HG03139 (cell line): ENCODE results near the gene UBQLN1.

Source experiments
- ATAC-seq: cut with Tn5 transposase; IDR thresholded peaks from one replicate; pipeline ENCODE4 v1.9.1; 2021; ENCODE audit not compliant: unreplicated experiment

UBQLN1 gene

GRCh38 chr9:83691492-83691891 is 16.3 kb downstream of the UBQLN1 start:
- no peak for ATAC-seq

GRCh38 chr9:83688921-83689320 is 18.8 kb downstream of the UBQLN1 start:
- no peak for ATAC-seq

GRCh38 chr9:83681490-83681889 is 26.3 kb downstream of the UBQLN1 start:
- no peak for ATAC-seq

- no peak for ATAC-seq
Measured at GRCh38 chr9:83680233-83680632, 27.5 kb downstream of the UBQLN1 start.

- no peak for ATAC-seq
Measured at GRCh38 chr9:83677596-83677995, 30.2 kb downstream of the UBQLN1 start.

- no peak for ATAC-seq
Measured at GRCh38 chr9:83675466-83675865, 32.3 kb downstream of the UBQLN1 start.

GRCh38 chr9:83671451-83671850 is 36.3 kb downstream of the UBQLN1 start:
- ATAC-seq = no peak

GRCh38 chr9:83670381-83670780 is 37.4 kb downstream of the UBQLN1 start:
- ATAC-seq = no peak

- no peak for ATAC-seq
Measured at GRCh38 chr9:83669067-83669466, 38.7 kb downstream of the UBQLN1 start.

GRCh38 chr9:83665580-83666200 is 42.1 kb downstream of the UBQLN1 start:
- peak; percentile 86 for ATAC-seq

GRCh38 chr9:83662933-83663332 is 44.8 kb downstream of the UBQLN1 start:
- ATAC-seq = no peak

GRCh38 chr9:83656952-83657351 is 50.8 kb downstream of the UBQLN1 start:
- no peak for ATAC-seq

- peak; percentile 54 for ATAC-seq
Measured at GRCh38 chr9:83656032-83656680, 51.6 kb downstream of the UBQLN1 start.

- no peak for ATAC-seq
Measured at GRCh38 chr9:83655433-83655832, 52.3 kb downstream of the UBQLN1 start.

GRCh38 chr9:83652433-83652832 is 55.3 kb downstream of the UBQLN1 start:
- no peak for ATAC-seq

GRCh38 chr9:83651558-83651957 is 56.2 kb downstream of the UBQLN1 start:
- ATAC-seq = no peak

- ATAC-seq = no peak
Measured at GRCh38 chr9:83649515-83649914, 58.2 kb downstream of the UBQLN1 start.

- ATAC-seq = peak; percentile 54
Measured at GRCh38 chr9:83649080-83649479, 58.7 kb downstream of the UBQLN1 start.

- ATAC-seq = no peak
Measured at GRCh38 chr9:83646500-83647239, 61.1 kb downstream of the UBQLN1 start.

- ATAC-seq = no peak
Measured at GRCh38 chr9:83642793-83643192, 65.0 kb downstream of the UBQLN1 start.

- ATAC-seq = no peak
Measured at GRCh38 chr9:83639266-83639665, 68.5 kb downstream of the UBQLN1 start.

- ATAC-seq = no peak
Measured at GRCh38 chr9:83637389-83637788, 70.4 kb downstream of the UBQLN1 start.
